CD14-positive monocyte (primary cell): Measurements from ENCODE around the gene PHOSPHO2. TPM values are rescaled to one million over a fixed set of nuclear protein-coding genes. Genes with fewer than 3 reads are reported as not detected.

Experiments
- DNase-seq, 3 donors: peaks; one replicate each; pipeline ENCODE4 v3.0.0-alpha.2; 2011 to 2022
- H2AFZ ChIP-seq: 2 replicates; pipeline ENCODE4 v1.6.0; 2012; ENCODE audit warnings: mild to moderate bottlenecking, low read depth, low read length, inconsistent platforms; ENCODE audit not compliant: insufficient read depth, poor library complexity, severe bottlenecking
- H3K27ac ChIP-seq, 2 donors: 1 replicate in 1 of 2; 2 replicates in 1 of 2; pipeline ENCODE4 v1.5.1; 2012 to 2013; ENCODE audit warnings: low read length in 2 of 2, control low read depth in 1 of 2, inconsistent platforms in 1 of 2, low read depth in 1 of 2, mild to moderate bottlenecking in 1 of 2
- H3K27me3 ChIP-seq, 2 donors: one replicate each; pipeline versions ENCODE4 v1.6.0 to v1.6.1; 2011 to 2013; ENCODE audit warnings: low read length in 2 of 2; ENCODE audit not compliant: control insufficient read depth in 2 of 2, insufficient read depth in 2 of 2
- H3K36me3 ChIP-seq, 2 donors: replicated peaks in 1 of 2; 1 replicate in 1 of 2; 2 replicates in 1 of 2; pipeline versions ENCODE4 v1.5.1 to v1.6.1; 2012 to 2013; ENCODE audit warnings: low read length in 2 of 2, control low read depth in 1 of 2, inconsistent platforms in 1 of 2, mild to moderate bottlenecking in 1 of 2; ENCODE audit not compliant: insufficient read depth in 2 of 2, control insufficient read depth in 1 of 2
- H3K4me1 ChIP-seq, 2 donors: 1 replicate in 1 of 2; 2 replicates in 1 of 2; pipeline versions ENCODE4 v1.5.1 to v1.6.1; 2012 to 2013; ENCODE audit warnings: low read length in 2 of 2, control low read depth in 1 of 2, inconsistent platforms in 1 of 2, mild to moderate bottlenecking in 1 of 2, moderate library complexity in 1 of 2; ENCODE audit not compliant: insufficient read depth in 2 of 2, control insufficient read depth in 1 of 2
- H3K4me2 ChIP-seq: replicated peaks from 2 replicates; pipeline ENCODE3; 2012; ENCODE audit warnings: low read length, moderate library complexity, mild to moderate bottlenecking; ENCODE audit not compliant: poor library complexity, severe bottlenecking; ENCODE audit errors: extremely low read depth
- H3K4me3 ChIP-seq, 3 experiments: fragments of 200-600 bp in 1 of 3; sonication (generic) in 1 of 3; replicated peaks in 1 of 3; 1 replicate in 2 of 3; 2 replicates in 1 of 3; pipeline ENCODE4 v1.5.1; 2011 to 2013; ENCODE audit warnings: low read length in 3 of 3, mild to moderate bottlenecking in 3 of 3, control low read depth in 2 of 3, low read depth in 2 of 3, inconsistent platforms in 1 of 3, moderate library complexity in 1 of 3
- H3K79me2 ChIP-seq: 2 replicates; pipeline ENCODE4 v1.6.0; 2012; ENCODE audit warnings: mild to moderate bottlenecking, control low read depth, inconsistent platforms, low read length, moderate library complexity; ENCODE audit not compliant: insufficient read depth
- H3K9ac ChIP-seq: 2 replicates; pipeline ENCODE4 v1.6.0; 2017; ENCODE audit warnings: low read length, mild to moderate bottlenecking; ENCODE audit not compliant: insufficient read depth, poor library complexity, severe bottlenecking
- H3K9me3 ChIP-seq, 2 donors: replicated peaks in 1 of 2; 1 replicate in 1 of 2; 2 replicates in 1 of 2; pipeline versions ENCODE4 v1.5.1 to v1.6.1; 2012 to 2013; ENCODE audit warnings: low read length in 2 of 2, control low read depth in 1 of 2; ENCODE audit not compliant: control insufficient read depth in 1 of 2, insufficient read depth in 1 of 2
- H4K20me1 ChIP-seq: 2 replicates; pipeline ENCODE4 v1.6.0; 2012; ENCODE audit warnings: mild to moderate bottlenecking, low read length, control low read depth, moderate library complexity; ENCODE audit not compliant: insufficient read depth
- H3K27ac Mint-ChIP-seq, 7 donors: one replicate each; pipeline ENCODE4 v1.8.0; 2020; ENCODE audit warnings: mild to moderate bottlenecking in 7 of 7, mixed read lengths in 7 of 7, moderate library complexity in 6 of 7, inconsistent platforms in 2 of 7
- H3K27me3 Mint-ChIP-seq, 3 donors: one replicate each; pipeline ENCODE4 v1.8.0; 2021 to 2022; ENCODE audit warnings: low read depth in 3 of 3, mild to moderate bottlenecking in 3 of 3, mixed read lengths in 3 of 3, moderate library complexity in 3 of 3, inconsistent platforms in 1 of 3
- H3K36me3 Mint-ChIP-seq, 2 donors: one replicate each; pipeline ENCODE4 v1.8.0; 2020; ENCODE audit warnings: mixed read lengths in 2 of 2, inconsistent platforms in 1 of 2, mild to moderate bottlenecking in 1 of 2
- H3K4me1 Mint-ChIP-seq: one replicate; pipeline ENCODE4 v1.8.0; 2020; ENCODE audit warnings: mild to moderate bottlenecking, mixed read lengths
- H3K4me3 Mint-ChIP-seq, 2 donors: one replicate each; pipeline ENCODE4 v1.8.0; 2020; ENCODE audit warnings: mild to moderate bottlenecking in 2 of 2, mixed read lengths in 2 of 2, moderate library complexity in 1 of 2
- H3K9me3 Mint-ChIP-seq, 7 donors: one replicate each; pipeline ENCODE4 v1.8.0; 2020 to 2022; ENCODE audit warnings: mixed read lengths in 7 of 7, mild to moderate bottlenecking in 6 of 7, moderate library complexity in 6 of 7, inconsistent platforms in 2 of 7
- WGBS: methylation state at CpG from one replicate; pipeline ENCODE4 v1.1.5; 2013; ENCODE audit warnings: missing lambda C conversion rate; ENCODE audit not compliant: insufficient coverage; 5-methylcytosine and 5-hydroxymethylcytosine counted together
- intact Hi-C, 2 donors: fragments of 100-400 bp; cut with micrococcal nuclease; formaldehyde crosslinking; loops; one replicate each; pipeline versions ENCODE4 v1.15.0 to v1.15.1; 2023
- polyA plus RNA-seq, 3 donors: library from polyadenylated mRNA; depleted of rRNA in 1 of 3; unstranded in 2 of 3; stranded (reverse) in 1 of 3; fragments of 300-500 nt in 2 of 3; fragments of >200 nt in 1 of 3; fragmentation: Illumina TruSeq in 2 of 3; gene quantifications; 1 replicate in 2 of 3; 2 replicates in 1 of 3; pipeline ENCODE4 v1.2.3, GENCODE V29; 2012 to 2021
- TF ChIP-seq, protein P1 (sequence below): fragments of 200-600 bp; IDR thresholded peaks from one replicate; pipeline ENCODE4 v1.8.0; 2022; ENCODE audit warnings: antibody characterized with exemption, mild to moderate bottlenecking

The PHOSPHO2 gene
- polyA plus RNA-seq, 3 donors: 0.53 to 1.2 (median 0.74) TPM

GRCh38 chr2:169683054-169683424, 11.2 kb upstream of the PHOSPHO2 start:
- H3K27ac ChIP-seq: no peak overlapping the region
- no peaks in the 10 kb centered on the region for H3K36me3 ChIP-seq
- H2AFZ ChIP-seq: no peak overlapping the region
- TF ChIP-seq, protein P1, sequence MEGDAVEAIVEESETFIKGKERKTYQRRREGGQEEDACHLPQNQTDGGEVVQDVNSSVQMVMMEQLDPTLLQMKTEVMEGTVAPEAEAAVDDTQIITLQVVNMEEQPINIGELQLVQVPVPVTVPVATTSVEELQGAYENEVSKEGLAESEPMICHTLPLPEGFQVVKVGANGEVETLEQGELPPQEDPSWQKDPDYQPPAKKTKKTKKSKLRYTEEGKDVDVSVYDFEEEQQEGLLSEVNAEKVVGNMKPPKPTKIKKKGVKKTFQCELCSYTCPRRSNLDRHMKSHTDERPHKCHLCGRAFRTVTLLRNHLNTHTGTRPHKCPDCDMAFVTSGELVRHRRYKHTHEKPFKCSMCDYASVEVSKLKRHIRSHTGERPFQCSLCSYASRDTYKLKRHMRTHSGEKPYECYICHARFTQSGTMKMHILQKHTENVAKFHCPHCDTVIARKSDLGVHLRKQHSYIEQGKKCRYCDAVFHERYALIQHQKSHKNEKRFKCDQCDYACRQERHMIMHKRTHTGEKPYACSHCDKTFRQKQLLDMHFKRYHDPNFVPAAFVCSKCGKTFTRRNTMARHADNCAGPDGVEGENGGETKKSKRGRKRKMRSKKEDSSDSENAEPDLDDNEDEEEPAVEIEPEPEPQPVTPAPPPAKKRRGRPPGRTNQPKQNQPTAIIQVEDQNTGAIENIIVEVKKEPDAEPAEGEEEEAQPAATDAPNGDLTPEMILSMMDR: no peak
- no peaks in the 10 kb centered on the region for H4K20me1 ChIP-seq
- peaks cover 0 to 6% of the 10 kb centered on the region in 2 donors for H3K9me3 ChIP-seq
- Mint-ChIP-seq H3K4me1 (no peaks in the 10 kb centered on the region), H3K27me3 (peaks cover 0 to 2% (median 0%) of the 10 kb centered on the region in 3 donors), H3K36me3 (no peaks in the 10 kb centered on the region), H3K4me3 (no peak overlapping the region), H3K9me3 (peaks cover 8 to 18% (median 10%) of the 10 kb centered on the region in 7 donors), H3K27ac (no peak overlapping the region)
- H3K4me1 ChIP-seq: no peaks in the 10 kb centered on the region
- no peak overlapping the region for H3K4me3 ChIP-seq
- no peak for DNase-seq
- no peak overlapping the region for H3K9ac ChIP-seq
- no CpG with 5 or more reads among the region's 3 CpGs for WGBS
- no peak overlapping the region for H3K4me2 ChIP-seq
- intact Hi-C loops: no loop called here
- H3K27me3 ChIP-seq: no peaks in the 10 kb centered on the region
- H3K79me2 ChIP-seq: no peaks in the 10 kb centered on the region

- no peak overlapping the region for H3K27ac Mint-ChIP-seq
- H3K9ac ChIP-seq: no peak overlapping the region
- H4K20me1 ChIP-seq: no peaks in the 10 kb centered on the region
- TF ChIP-seq, protein P1: no peak
- no peak overlapping the region for H3K4me3 ChIP-seq
- H3K36me3 Mint-ChIP-seq: no peaks in the 10 kb centered on the region
- WGBS: no CpG with 5 or more reads among the region's 3 CpGs
- no peak overlapping the region for H2AFZ ChIP-seq
- peaks cover 10 to 23% (median 13%) of the 10 kb centered on the region in 7 donors for H3K9me3 Mint-ChIP-seq
- H3K4me1 Mint-ChIP-seq: no peaks in the 10 kb centered on the region
- peaks cover 0 to 2% (median 0%) of the 10 kb centered on the region in 3 donors for H3K27me3 Mint-ChIP-seq
- H3K4me3 Mint-ChIP-seq: no peak overlapping the region
- no peaks in the 10 kb centered on the region for H3K4me1 ChIP-seq
- H3K9me3 ChIP-seq: peaks cover 0 to 6% of the 10 kb centered on the region in 2 donors
- H3K79me2 ChIP-seq: no peaks in the 10 kb centered on the region
- H3K27ac ChIP-seq: no peak overlapping the region
- H3K27me3 ChIP-seq: no peaks in the 10 kb centered on the region
- no peaks in the 10 kb centered on the region for H3K36me3 ChIP-seq
- DNase-seq: no peak
- H3K4me2 ChIP-seq: no peak overlapping the region
- intact Hi-C loops: no loop called here
Observed at GRCh38 chr2:169683425-169684134, 10.7 kb upstream of the PHOSPHO2 start.
